ENCODE measurements around the gene FAM135A.

GRCh38 chr6:70369332-70369950, 43.9 kb upstream of the FAM135A start:
- TF ChIP-seq, protein P1, sequence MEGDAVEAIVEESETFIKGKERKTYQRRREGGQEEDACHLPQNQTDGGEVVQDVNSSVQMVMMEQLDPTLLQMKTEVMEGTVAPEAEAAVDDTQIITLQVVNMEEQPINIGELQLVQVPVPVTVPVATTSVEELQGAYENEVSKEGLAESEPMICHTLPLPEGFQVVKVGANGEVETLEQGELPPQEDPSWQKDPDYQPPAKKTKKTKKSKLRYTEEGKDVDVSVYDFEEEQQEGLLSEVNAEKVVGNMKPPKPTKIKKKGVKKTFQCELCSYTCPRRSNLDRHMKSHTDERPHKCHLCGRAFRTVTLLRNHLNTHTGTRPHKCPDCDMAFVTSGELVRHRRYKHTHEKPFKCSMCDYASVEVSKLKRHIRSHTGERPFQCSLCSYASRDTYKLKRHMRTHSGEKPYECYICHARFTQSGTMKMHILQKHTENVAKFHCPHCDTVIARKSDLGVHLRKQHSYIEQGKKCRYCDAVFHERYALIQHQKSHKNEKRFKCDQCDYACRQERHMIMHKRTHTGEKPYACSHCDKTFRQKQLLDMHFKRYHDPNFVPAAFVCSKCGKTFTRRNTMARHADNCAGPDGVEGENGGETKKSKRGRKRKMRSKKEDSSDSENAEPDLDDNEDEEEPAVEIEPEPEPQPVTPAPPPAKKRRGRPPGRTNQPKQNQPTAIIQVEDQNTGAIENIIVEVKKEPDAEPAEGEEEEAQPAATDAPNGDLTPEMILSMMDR (IDR thresholded peaks at IDR 0.05) = peak; percentile 34 to 90
- TF ChIP-seq POLR2A (IDR thresholded peaks at IDR 0.05) = no peak
- no peak for TF ChIP-seq POLR2AphosphoS5 (IDR thresholded peaks at IDR 0.05)

All from suprapubic skin (tissue), 4 donors.